Neuron (in vitro differentiated cells): Measurements from ENCODE around the gene TUBB6.

Experiments
- H2AFZ ChIP-seq: one replicate; pipeline ENCODE4 v1.6.1; 2013; ENCODE audit warnings: low read depth, mild to moderate bottlenecking, inconsistent platforms, low read length, moderate library complexity
- H3K27me3 ChIP-seq: one replicate; pipeline ENCODE4 v1.6.1; 2013; ENCODE audit warnings: low read length; ENCODE audit not compliant: insufficient read depth
- H3K36me3 ChIP-seq: one replicate; pipeline ENCODE4 v1.6.1; 2013; ENCODE audit warnings: low read length; ENCODE audit not compliant: insufficient read depth
- H3K4me1 ChIP-seq: one replicate; pipeline ENCODE4 v1.6.1; 2013; ENCODE audit warnings: low read length; ENCODE audit not compliant: insufficient read depth
- H3K4me3 ChIP-seq: 2 replicates; pipeline ENCODE4 v1.5.1; 2013; ENCODE audit warnings: mild to moderate bottlenecking, low read length, moderate library complexity
- H3K9me3 ChIP-seq: one replicate; pipeline ENCODE4 v1.6.1; 2013; ENCODE audit warnings: low read length

TUBB6 gene

GRCh38 chr18:12313530-12314245, 5.6 kb downstream of the TUBB6 start:
- Histone ChIP-seq H2AFZ (no peak overlapping the region), H3K36me3 (peaks cover 38% of the 10 kb centered on the region), H3K9me3 (peaks cover 7% of the 10 kb centered on the region), H3K4me3 (no peak overlapping the region), H3K4me1 (peaks cover 8% of the 10 kb centered on the region), H3K27me3 (no peaks in the 10 kb centered on the region)

DNA sequence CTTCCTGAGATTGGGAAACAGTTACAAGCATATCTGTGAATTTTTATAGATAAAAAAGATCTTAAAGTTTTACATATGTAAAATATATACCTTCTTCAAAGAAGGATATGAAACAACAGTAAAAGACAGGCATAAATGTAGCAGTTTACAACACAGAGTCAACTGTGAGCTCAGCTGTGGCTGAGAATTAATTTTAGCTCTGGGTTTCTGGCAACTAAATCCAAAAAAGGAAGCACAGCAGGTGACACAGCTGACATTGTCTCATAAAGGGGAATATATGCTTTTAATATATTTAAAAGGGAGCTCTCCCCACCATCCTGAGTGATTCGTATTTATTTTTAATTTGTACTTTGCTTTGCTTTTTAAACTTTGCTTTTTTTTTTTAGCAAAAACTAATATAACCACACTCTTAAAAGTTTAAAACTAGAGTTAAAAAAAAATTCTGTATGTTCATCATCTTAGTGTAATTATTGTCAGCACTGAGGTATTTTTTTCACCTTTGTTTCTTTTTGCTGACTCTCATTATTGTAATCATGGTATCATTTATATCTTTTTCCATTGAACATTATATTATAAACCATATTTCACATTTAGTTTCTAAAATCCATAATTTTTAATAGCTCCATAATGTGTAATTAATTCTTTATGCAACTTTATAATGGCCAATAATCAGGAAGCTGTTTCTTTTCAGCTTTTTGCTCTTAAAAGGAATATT, 6.7 kb downstream of the TUBB6 start:
- Histone ChIP-seq H3K36me3 (peaks cover 35% of the 10 kb centered on the region), H3K27me3 (no peaks in the 10 kb centered on the region), H3K4me3 (no peak overlapping the region), H3K4me1 (peaks cover 5% of the 10 kb centered on the region), H2AFZ (no peak overlapping the region), H3K9me3 (peaks cover 7% of the 10 kb centered on the region)

GRCh38 chr18:12315490-12315889, 7.4 kb downstream of the TUBB6 start:
- Histone ChIP-seq H3K4me1 (peaks cover 5% of the 10 kb centered on the region), H3K36me3 (peaks cover 36% of the 10 kb centered on the region), H3K9me3 (peaks cover 7% of the 10 kb centered on the region), H3K27me3 (no peaks in the 10 kb centered on the region), H3K4me3 (no peak overlapping the region), H2AFZ (no peak overlapping the region)

GRCh38 chr18:12315911-12316310, 7.9 kb downstream of the TUBB6 start:
- H2AFZ ChIP-seq: no peak overlapping the region
- H3K4me1 ChIP-seq: peaks cover 5% of the 10 kb centered on the region
- H3K36me3 ChIP-seq: peaks cover 41% of the 10 kb centered on the region
- H3K9me3 ChIP-seq: peaks cover 4% of the 10 kb centered on the region
- no peaks in the 10 kb centered on the region for H3K27me3 ChIP-seq
- H3K4me3 ChIP-seq: no peak overlapping the region

GRCh38 chr18:12317664-12318333, 9.8 kb downstream of the TUBB6 start:
- no peak overlapping the region for H2AFZ ChIP-seq
- peaks cover 5% of the 10 kb centered on the region for H3K4me1 ChIP-seq
- no peaks in the 10 kb centered on the region for H3K27me3 ChIP-seq
- peaks cover 33% of the 10 kb centered on the region for H3K36me3 ChIP-seq
- H3K9me3 ChIP-seq: no peaks in the 10 kb centered on the region
- no peak overlapping the region for H3K4me3 ChIP-seq

DNA sequence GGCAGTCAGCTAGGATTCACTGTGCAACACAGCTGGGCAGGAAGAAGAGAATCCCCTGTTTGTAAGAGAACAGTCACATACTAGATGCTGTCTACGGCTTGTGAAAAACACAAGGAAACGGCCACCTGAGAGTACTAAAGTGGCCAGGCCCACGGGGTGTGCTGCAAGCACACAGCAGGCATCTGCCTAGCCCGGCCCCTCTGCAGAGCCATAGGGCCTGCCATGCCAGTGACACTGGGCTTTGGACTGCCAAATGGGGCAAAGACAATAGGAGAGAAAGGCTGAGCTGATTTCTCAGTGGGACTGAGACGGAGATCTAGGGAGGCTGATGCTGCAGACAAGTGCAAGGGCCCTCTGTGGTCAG, 10.3 kb downstream of the TUBB6 start:
- Histone ChIP-seq H3K4me3 (no peak overlapping the region), H2AFZ (no peak overlapping the region), H3K4me1 (peaks cover 5% of the 10 kb centered on the region), H3K36me3 (peaks cover 29% of the 10 kb centered on the region), H3K9me3 (no peaks in the 10 kb centered on the region), H3K27me3 (no peaks in the 10 kb centered on the region)

- Histone ChIP-seq H3K36me3 (peaks cover 25% of the 10 kb centered on the region), H3K4me3 (no peak overlapping the region)
Observed at GRCh38 chr18:12318857-12319256, 10.8 kb downstream of the TUBB6 start.

GRCh38 chr18:12321333-12321732, 13.3 kb downstream of the TUBB6 start:
- no peak overlapping the region for H2AFZ ChIP-seq
- H3K27me3 ChIP-seq: no peaks in the 10 kb centered on the region
- no peak overlapping the region for H3K4me3 ChIP-seq
- H3K4me1 ChIP-seq: peaks cover 5% of the 10 kb centered on the region
- peaks cover 31% of the 10 kb centered on the region for H3K36me3 ChIP-seq
- H3K9me3 ChIP-seq: peaks cover 9% of the 10 kb centered on the region

More at GRCh38 chr18:12318857-12319256, 10.8 kb downstream of the TUBB6 start:
- Histone ChIP-seq H3K9me3 (no peaks in the 10 kb centered on the region), H3K4me1 (peaks cover 5% of the 10 kb centered on the region), H3K27me3 (no peaks in the 10 kb centered on the region), H2AFZ (no peak overlapping the region)

GRCh38 chr18:12324991-12325725, 17.1 kb downstream of the TUBB6 start:
- Histone ChIP-seq H3K4me1 (no peaks in the 10 kb centered on the region), H3K9me3 (peaks cover 9% of the 10 kb centered on the region), H3K27me3 (no peaks in the 10 kb centered on the region), H3K4me3 (no peak overlapping the region), H2AFZ (no peak overlapping the region), H3K36me3 (peaks cover 62% of the 10 kb centered on the region)

GRCh38 chr18:12325726-12326245, 17.7 kb downstream of the TUBB6 start:
- Histone ChIP-seq H3K4me1 (no peaks in the 10 kb centered on the region), H2AFZ (no peak overlapping the region), H3K4me3 (no peak overlapping the region), H3K36me3 (peaks cover 62% of the 10 kb centered on the region), H3K27me3 (no peaks in the 10 kb centered on the region), H3K9me3 (peaks cover 9% of the 10 kb centered on the region)

GRCh38 chr18:12326711-12327460, 18.8 kb downstream of the TUBB6 start:
- Histone ChIP-seq H3K4me1 (no peaks in the 10 kb centered on the region), H3K4me3 (no peak overlapping the region), H3K27me3 (no peaks in the 10 kb centered on the region), H3K9me3 (peaks cover 9% of the 10 kb centered on the region), H3K36me3 (peaks cover 60% of the 10 kb centered on the region), H2AFZ (no peak overlapping the region)

- H3K9me3 ChIP-seq: peaks cover 9% of the 10 kb centered on the region
- H3K27me3 ChIP-seq: no peaks in the 10 kb centered on the region
- H3K36me3 ChIP-seq: peaks cover 60% of the 10 kb centered on the region
- no peak overlapping the region for H2AFZ ChIP-seq
- H3K4me3 ChIP-seq: no peak overlapping the region
- H3K4me1 ChIP-seq: no peaks in the 10 kb centered on the region
Observed at GRCh38 chr18:12327510-12328178, 19.6 kb downstream of the TUBB6 start.
